Fibroblast of skin of back (primary cell): ENCODE measurements around the gene PXK.

Experiments
- DNase-seq: peaks from one replicate; pipeline ENCODE4 v3.0.0-alpha.2; 2013

Gene PXK

DNA sequence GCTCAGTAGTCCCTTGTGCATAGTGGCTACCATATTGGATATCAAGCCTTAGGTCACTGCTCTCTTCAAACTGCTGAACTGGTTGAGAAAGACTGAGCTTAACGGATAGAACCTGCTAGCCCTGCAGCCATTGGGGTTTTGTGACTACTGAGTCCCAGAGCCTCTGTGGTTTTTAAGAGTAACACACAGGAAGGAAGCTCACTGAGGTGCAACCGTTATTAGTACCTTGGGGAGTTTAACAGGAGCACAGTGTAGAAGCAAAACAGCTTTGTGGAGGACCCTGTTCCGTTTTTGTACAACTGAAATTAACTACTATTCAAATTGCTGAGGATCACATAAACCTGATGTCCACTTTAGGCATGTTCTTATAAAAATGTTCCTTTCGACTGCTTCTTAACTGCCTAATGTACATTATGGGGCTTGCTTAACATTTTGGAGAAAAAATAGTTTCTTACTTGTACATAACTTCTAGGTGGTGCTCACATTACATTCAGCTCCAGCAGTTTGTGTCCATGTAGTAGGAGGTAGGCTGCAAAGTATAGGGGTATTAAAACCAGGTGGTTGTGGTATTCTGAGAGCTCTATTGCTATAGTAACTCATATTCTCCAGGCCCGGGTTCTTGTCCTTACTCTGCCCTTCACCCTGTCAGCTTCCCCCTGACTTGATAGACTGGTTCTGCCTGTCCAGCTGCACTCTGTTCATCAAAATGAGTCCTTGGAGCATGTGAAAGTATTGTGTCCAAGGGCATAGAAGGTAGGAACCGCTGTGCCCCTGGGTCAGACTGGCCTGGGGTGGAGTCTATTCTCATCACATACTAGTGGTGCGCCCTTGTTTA, 17.3 kb downstream of the PXK start:
- DNase-seq = no peak

DNA sequence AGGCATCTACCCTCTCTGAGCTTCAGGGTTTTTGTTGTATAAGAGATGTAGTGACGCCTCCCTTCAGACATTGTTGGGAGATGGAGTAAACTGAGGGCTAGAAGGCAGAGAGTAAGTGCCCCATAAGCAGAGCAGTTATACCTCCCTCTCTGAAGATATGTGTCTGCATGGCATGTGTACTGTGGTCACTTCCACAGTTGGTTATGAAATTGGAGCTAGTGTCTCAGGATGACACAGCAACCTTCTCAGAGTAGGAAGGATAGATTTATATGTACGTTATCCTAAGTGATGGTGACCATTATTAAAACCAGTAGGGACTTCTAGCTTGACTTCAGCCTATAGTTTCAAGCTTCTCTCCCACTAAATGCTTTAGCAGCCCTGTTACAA, 17.9 kb downstream of the PXK start:
- peak; percentile 53 for DNase-seq

DNA sequence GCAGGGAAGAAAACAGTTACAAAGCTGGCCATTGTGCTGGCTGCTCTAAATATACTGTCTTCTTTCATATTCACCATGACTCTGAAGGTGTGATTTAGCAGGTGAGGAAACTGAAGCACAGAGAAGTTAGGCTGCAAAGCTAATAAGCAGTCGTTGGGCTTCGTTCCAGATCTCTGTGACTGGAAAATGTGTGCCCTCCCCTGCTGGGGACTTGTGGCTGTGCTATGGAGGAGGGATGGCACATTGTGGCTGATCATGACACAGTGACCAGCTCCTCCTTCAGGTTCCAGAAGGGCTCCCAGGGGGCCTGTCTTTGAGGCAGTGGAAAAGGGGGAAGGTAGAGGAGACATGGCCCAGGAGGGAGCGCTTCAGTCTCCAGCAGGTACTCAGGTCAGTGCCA, 19.2 kb downstream of the PXK start:
- no peak for DNase-seq

DNA sequence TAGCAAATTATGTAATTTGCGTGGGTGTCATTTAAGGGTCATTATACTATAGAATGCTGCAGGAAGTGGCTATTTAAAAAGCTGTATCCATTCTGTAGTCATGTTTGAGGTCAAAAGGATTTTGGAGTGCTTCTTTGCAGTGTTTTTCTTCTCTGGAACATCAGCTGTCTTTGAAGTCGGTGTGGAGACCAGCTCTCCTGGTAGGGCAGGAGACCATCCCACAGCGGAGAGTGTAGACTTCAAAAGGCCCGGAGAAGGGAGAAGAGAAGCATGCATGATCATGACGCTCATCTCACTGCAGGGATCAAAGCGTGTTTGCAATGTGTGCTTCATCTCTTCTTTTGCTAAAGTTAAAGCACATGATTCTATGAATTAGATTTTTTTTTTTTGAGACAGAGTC, 19.9 kb downstream of the PXK start:
- no peak for DNase-seq

DNA sequence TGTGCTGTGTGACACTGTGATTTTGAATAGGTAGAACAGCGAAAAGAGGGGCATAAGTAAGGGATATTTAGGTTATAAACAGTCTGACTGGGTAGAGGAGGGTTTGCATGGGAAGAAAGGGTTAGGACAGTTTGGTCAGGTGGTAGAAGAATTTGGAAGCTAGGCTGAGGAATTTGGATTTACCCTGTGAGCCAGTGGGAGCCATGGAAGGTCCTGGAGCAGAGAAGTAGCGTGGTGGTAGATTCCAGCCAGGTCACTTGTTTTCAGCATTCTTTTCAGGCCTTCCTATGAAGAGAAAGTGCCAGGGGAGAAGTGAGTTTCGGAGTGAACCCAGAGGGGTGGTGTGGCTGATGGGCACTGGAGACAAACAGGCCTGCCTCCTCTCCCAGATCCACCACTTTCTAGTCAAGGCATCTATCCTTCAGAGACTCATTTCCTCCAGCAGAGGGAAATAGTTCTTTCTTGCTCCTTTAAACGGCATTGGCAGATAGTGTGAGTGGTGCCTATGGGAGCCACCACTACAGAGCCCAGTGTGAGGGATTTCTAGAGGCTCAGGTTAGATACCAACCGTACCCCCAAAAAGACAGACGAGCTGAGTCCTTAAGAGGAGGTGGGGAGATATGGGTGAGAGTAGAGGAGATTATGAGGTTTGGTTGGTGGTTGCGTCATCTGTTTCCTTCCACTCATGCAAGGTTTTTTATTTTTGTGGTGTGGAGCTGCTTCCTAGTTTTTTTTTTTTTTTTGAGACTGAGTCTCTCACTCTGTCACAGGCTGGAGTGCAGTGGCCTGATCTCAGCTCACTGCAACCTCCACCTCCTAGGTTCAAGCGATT, 21.2 kb downstream of the PXK start:
- no peak for DNase-seq

DNA sequence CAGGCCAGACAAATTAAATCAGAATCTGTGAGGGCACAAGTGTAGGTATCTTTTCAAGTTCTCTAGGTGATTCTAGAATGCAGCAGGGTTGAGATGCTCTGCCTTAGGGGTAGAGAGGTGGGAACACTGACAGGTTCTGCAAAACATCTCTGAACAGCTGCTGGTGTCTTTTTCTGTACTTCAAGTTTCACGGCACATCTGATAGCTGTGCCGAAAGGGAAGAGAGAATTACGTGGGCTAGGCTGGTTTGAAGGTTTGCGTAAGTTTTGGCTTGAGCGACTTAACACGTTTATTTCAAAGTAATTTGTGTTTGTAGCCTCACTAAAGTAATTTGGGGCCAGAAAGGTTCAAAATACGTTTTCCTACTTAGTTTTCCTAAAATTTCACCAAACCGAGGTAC, 22.5 kb downstream of the PXK start:
- no peak for DNase-seq

GRCh38 chr3:58356054-58356453, 23.4 kb downstream of the PXK start:
- no peak for DNase-seq

DNA sequence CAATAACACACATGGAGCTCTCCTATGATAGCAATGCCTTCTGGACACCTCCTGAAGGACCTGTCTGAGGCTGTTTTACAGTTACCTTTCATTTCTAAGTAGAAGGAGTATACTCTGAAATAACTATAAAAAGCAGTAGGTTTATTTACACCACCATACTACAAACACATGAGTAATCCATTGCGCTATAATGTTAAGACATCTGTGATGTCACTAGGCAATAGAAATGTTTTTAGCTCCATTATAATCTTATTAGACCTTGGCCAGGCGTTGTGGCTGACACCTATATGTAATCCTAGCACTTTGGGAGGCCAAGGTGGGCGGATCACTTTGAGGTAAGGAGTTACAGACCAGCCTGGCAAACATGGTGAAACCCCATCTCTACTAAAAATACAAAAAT, 24.7 kb downstream of the PXK start:
- no peak for DNase-seq

DNA sequence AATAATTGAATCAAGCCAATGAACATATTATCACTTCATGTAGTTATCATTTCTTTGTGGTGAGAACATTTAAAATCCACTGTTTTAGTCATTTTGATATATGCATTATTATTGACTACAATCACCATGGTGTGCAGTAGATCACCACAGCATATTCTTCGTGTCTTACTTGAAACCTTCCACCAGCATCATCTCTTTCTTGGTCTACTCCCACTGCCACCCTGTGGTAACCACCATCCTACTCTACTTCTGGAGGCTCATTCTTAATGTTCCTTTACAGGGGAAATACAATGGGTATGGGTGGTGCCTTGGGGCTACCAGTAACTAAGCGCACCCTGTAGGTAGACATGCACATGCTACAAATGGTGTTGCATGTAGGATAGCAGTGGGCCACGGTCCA, 25.4 kb downstream of the PXK start:
- no peak for DNase-seq

DNA sequence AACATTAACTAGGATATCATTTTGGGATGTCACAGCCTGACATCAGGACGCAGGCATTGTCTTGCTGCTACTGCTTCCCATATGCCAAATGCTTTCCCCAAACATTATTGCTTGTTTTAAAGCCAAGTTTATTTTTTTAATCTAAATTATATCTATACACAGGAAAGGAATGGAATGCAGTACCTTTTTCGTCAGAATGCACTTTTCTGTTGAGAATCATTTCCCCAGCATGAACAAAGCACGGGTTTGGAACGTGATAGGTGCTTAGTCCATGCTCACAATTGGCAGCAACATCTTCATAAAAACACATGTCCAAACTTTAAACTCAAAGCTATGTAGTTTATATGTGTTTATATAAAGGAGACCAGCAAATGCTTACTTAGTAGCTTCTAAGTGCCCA, 26.1 kb downstream of the PXK start:
- DNase-seq = no peak

DNA sequence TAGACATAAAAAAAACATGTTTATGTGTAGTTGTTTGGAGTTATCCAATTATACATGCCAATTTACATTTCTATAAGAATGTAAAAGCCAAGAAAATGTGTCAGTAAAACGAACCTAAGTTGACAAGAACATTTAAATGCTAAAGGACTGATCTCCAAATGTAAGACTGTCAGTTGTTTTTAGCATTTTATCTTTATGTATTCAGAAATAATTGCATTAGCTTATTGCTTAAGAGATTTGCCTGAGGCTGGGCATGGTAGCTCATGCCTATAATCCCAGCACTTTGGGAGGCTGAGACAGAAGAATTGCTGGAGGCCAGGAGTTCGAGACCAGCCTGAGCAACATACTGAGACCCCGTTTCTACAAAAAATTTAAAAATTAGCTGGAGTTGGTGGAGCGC, 26.9 kb downstream of the PXK start:
- DNase-seq = no peak

DNA sequence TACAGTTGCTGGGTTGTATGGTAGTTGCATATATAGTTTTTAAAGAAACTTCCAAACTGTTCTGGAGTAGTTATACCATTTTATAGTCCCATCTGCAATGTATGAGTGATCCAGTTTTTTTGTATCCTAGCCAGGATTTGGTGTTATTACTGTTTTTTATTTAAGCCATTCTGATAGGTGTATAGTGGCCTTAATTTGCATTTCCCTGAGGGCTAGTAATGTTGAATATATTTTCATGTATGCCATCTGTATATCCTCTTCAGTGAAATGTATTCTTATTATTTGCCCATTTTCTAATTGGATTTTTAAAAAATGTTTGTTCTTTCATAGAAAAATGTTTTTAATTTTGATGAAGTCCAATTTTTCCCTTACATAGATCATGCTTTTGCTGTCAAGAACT, 29.2 kb downstream of the PXK start:
- DNase-seq = no peak

GRCh38 chr3:58366699-58367098, 34.0 kb downstream of the PXK start:
- DNase-seq = no peak

GRCh38 chr3:58369038-58369437, 36.3 kb downstream of the PXK start:
- no peak for DNase-seq

DNA sequence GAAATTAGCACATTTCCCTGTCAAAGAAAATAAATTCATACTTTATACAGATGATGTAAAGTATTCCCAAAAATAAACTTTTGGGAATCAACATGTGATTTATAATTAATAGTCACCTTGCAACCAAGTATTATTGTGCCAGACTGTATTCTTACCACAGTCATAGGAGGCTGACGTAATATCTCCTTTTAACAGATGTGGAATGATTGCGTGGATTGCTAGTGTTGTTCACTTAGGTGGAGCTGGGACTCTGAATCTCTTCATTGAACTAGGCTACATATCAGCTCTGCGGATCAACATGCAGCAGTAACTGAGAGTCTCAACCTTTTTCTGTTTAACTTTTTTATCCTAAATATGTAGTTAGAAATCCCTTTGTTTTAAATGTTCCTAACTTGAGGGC, 37.2 kb downstream of the PXK start:
- DNase-seq = no peak

DNA sequence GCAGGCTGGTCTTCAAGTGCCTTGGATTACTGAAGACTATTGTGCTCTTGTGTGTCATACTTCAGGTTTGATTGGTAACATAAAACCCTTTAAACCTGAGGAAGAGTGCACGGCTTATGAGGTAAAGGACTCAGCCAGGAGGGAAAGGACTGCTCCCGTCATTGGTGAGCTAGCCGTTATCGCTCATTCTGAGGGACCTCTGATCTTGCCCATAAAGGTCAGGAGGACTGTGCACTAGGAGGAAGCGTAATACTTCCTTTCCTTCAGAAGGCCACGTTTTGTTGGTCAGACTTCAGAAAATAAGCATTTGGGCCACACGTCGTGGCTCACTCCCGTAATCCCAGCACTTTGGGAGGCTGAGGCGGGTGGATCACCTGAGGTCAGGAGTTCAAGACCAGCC, 37.7 kb downstream of the PXK start:
- no peak for DNase-seq

DNA sequence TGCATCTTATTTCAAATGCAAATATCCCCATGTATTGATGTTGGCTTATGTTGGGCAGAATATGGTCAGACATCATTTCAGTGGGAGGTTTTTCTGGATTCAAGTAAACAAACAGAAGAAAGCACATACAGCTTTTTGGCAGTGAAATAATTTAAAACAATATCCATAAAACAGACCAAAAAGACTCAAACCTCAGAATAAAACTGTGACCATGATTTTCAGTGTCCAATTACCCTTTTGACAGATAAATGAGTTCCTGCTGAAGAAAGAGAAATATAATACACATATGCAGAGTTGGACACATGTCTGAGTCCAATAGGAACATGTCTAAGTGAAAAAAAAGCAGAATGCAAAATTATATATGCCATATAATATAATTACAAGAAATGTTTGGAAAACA, 39.1 kb downstream of the PXK start:
- no peak for DNase-seq

- DNase-seq = no peak
Observed at GRCh38 chr3:58375254-58375653, 42.6 kb downstream of the PXK start.

DNA sequence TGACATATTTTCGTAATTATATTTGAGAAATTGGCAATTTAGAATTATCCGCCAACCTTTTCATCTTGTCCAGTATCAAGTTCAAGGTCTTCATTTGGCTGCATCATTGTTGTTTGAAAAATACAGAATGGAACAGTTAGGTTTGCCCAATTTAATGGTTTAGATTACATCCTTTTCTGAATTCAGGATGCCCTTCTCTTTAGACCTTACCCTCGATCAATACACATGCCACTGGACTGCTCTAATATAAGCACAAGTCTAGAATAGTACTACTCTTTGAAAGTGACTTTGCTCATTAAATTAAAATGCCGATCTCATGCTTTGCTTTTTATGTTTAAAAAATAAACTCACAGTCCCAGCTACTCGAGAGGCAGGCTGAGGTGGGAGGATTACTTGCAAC, 44.5 kb downstream of the PXK start:
- no peak for DNase-seq

GRCh38 chr3:58377750-58378149, 45.1 kb downstream of the PXK start:
- no peak for DNase-seq

- DNase-seq = no peak
Observed at GRCh38 chr3:58379351-58380073, 46.8 kb downstream of the PXK start.

DNA sequence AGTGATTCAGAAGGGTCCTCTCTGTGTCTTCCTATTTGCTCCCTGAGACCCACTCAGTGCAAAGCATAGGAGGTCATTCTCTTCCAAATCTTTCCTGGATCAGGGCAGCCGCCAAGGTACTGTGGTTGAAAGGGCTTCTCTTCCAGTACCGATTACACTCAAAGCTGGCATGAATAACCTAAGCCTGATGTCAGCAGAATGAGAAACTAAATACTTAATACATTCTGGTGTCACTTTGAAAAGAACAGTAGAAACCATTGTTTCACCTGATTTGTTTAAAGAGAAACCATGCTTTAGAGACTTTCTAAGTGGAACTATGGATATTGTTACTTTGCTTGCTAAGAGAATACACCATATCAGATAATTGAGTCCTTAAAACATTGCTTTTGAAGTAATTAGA, 50.8 kb downstream of the PXK start:
- DNase-seq = peak; percentile 43

DNA sequence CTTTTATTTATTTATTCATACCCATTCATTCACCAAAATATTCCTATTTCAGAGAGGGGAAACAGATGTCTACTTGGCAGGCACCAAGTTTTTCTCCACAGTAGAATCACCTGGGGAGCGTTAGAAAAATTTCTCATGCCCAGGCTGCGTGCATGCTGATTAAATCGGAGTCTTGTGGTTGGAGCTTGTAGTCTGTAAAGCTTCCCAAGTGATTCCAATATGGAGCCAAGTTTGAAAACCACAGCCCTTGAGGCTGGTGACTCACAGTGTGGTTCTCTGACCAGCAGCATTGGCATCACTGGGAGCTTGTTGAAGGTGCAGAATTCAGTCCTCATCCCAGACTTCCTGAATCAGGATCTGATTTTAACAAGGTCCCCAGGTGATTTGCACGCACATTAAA, 51.2 kb downstream of the PXK start:
- DNase-seq = peak; percentile 99
